Ascending aorta (tissue), 2 donors: ENCODE measurements around the gene PTER. TPM values are rescaled to one million over a fixed set of nuclear protein-coding genes. Genes with fewer than 3 reads are reported as not detected.

Experiments
- DNase-seq, 2 donors: peaks; one replicate each; pipeline ENCODE4 v3.0.0-alpha.2; 2019; ENCODE audit warnings: low spot score in 2 of 2
- H3K27ac ChIP-seq, 2 donors: fragments of 200-600 bp; sonication (generic); one replicate each; pipeline ENCODE4 v1.5.1; 2016 to 2017; ENCODE audit warnings: mild to moderate bottlenecking in 1 of 2
- H3K27me3 ChIP-seq: fragments of 200-600 bp; sonication (generic); one replicate; pipeline ENCODE4 v1.5.1; 2017
- H3K36me3 ChIP-seq, 2 donors: fragments of 200-600 bp; sonication (generic); one replicate each; pipeline ENCODE4 v1.5.1; 2016
- H3K4me1 ChIP-seq, 2 donors: fragments of 200-600 bp; sonication (generic); one replicate each; pipeline ENCODE4 v1.5.1; 2016 to 2017; ENCODE audit warnings: mild to moderate bottlenecking in 1 of 2
- H3K4me3 ChIP-seq, 2 donors: fragments of 200-600 bp; sonication (generic); one replicate each; pipeline ENCODE4 v1.5.1; 2016 to 2017; ENCODE audit warnings: mild to moderate bottlenecking in 1 of 2
- H3K9me3 ChIP-seq, 2 donors: fragments of 200-600 bp; sonication (generic); one replicate each; pipeline ENCODE4 v1.5.1; 2016
- CTCF ChIP-seq, 3 experiments: fragments of 200-600 bp in 2 of 3; fragments of 450-650 bp in 1 of 3; sonication (generic) in 2 of 3; IDR thresholded peaks; one replicate each; pipeline ENCODE4 v1.5.1; 2016 to 2019; ENCODE audit warnings: antibody characterized with exemption in 3 of 3, mild to moderate bottlenecking in 1 of 3, moderate library complexity in 1 of 3
- intact Hi-C: fragments of 100-400 bp; cut with DNase I; formaldehyde crosslinking; loops from one replicate; pipeline ENCODE4 v1.15.1; 2023
- total RNA-seq: library from RNA; depleted of rRNA; stranded (reverse); fragments of >200 nt; gene quantifications from one replicate; pipeline ENCODE4 v1.1.0, GENCODE V29; 2016

The PTER gene
- total RNA-seq, 1 donor from 2014 or later, result 2.6 TPM

GRCh38 chr10:16521311-16522016, 84.7 kb downstream of the PTER start, which contains the start of gene C1QL3:
C1QL3 (minus strand) TSS chr10:16521879; CDS start chr10:16521065, 814 bp downstream.
- intact Hi-C loops, result no loop called here
- no peak for TF ChIP-seq CTCF (IDR thresholded peaks at IDR 0.05)

GRCh38 chr10:16527452-16527851, 90.6 kb downstream of the PTER start:
- no peaks in the 10 kb centered on the region for H3K4me1 ChIP-seq
- no peak overlapping the region for H3K27ac ChIP-seq
- H3K36me3 ChIP-seq, result no peaks in the 10 kb centered on the region
- no peaks in the 10 kb centered on the region for H3K9me3 ChIP-seq
- H3K27me3 ChIP-seq, result no peaks in the 10 kb centered on the region
- DNase-seq, result no peak
- no peak overlapping the region for H3K4me3 ChIP-seq
- intact Hi-C loops, result no loop called here
- TF ChIP-seq CTCF (IDR thresholded peaks at IDR 0.05), result no peak

More at GRCh38 chr10:16521311-16522016, 84.7 kb downstream of the PTER start, which contains the start of gene C1QL3:
- no peak within 1 kb of the TSS for H3K27ac ChIP-seq
- no peak for DNase-seq
- peaks cover 0 to 10% of the 10 kb centered on the region in 2 donors for H3K4me1 ChIP-seq
- H3K9me3 ChIP-seq, result no peaks in the 10 kb centered on the region
- no peaks in the 10 kb centered on the region for H3K36me3 ChIP-seq
- H3K4me3 ChIP-seq, result peak within 1 kb of the TSS; percentile 59 to 65
- H3K27me3 ChIP-seq, result peaks cover 4% of the 10 kb centered on the region

- no peak for TF ChIP-seq CTCF (IDR thresholded peaks at IDR 0.05)
- Histone ChIP-seq H3K4me1 (no peaks in the 10 kb centered on the region), H3K27ac (no peak overlapping the region), H3K27me3 (no peaks in the 10 kb centered on the region), H3K36me3 (no peaks in the 10 kb centered on the region), H3K4me3 (no peak overlapping the region), H3K9me3 (no peaks in the 10 kb centered on the region)
- no peak for DNase-seq
- intact Hi-C loops, result no loop called here
Measured at GRCh38 chr10:16529853-16530252, 93.0 kb downstream of the PTER start.

- H3K9me3 ChIP-seq, result no peaks in the 10 kb centered on the region
- H3K4me1 ChIP-seq, result no peaks in the 10 kb centered on the region
- H3K27ac ChIP-seq, result no peak overlapping the region
- DNase-seq, result no peak
- H3K27me3 ChIP-seq, result no peaks in the 10 kb centered on the region
- intact Hi-C loops, result no loop called here
- no peaks in the 10 kb centered on the region for H3K36me3 ChIP-seq
- no peak overlapping the region for H3K4me3 ChIP-seq
- no peak for TF ChIP-seq CTCF (IDR thresholded peaks at IDR 0.05)
Measured at GRCh38 chr10:16536155-16536554, 99.3 kb downstream of the PTER start.

- no peaks in the 10 kb centered on the region for H3K9me3 ChIP-seq
- H3K4me1 ChIP-seq, result no peaks in the 10 kb centered on the region
- no peak for TF ChIP-seq CTCF (IDR thresholded peaks at IDR 0.05)
- no peak overlapping the region for H3K4me3 ChIP-seq
- intact Hi-C loops, result loop anchor here (10.0 kb wide), 1 partner anchor 1119 kb away; no protein-coding TSS in a partner anchor
- no peaks in the 10 kb centered on the region for H3K36me3 ChIP-seq
- H3K27ac ChIP-seq, result no peak overlapping the region
- no peak for DNase-seq
- H3K27me3 ChIP-seq, result no peaks in the 10 kb centered on the region
Measured at GRCh38 chr10:16544099-16544498, 107.3 kb downstream of the PTER start.
